Neuron (in vitro differentiated cells): ENCODE measurements around the gene COL18A1.

Source experiments
- H2AFZ ChIP-seq: one replicate; pipeline ENCODE4 v1.6.1; 2013; ENCODE audit warnings: low read depth, mild to moderate bottlenecking, inconsistent platforms, low read length, moderate library complexity
- H3K27me3 ChIP-seq: one replicate; pipeline ENCODE4 v1.6.1; 2013; ENCODE audit warnings: low read length; ENCODE audit not compliant: insufficient read depth
- H3K36me3 ChIP-seq: one replicate; pipeline ENCODE4 v1.6.1; 2013; ENCODE audit warnings: low read length; ENCODE audit not compliant: insufficient read depth
- H3K4me1 ChIP-seq: one replicate; pipeline ENCODE4 v1.6.1; 2013; ENCODE audit warnings: low read length; ENCODE audit not compliant: insufficient read depth
- H3K4me3 ChIP-seq: 2 replicates; pipeline ENCODE4 v1.5.1; 2013; ENCODE audit warnings: mild to moderate bottlenecking, low read length, moderate library complexity
- H3K9me3 ChIP-seq: one replicate; pipeline ENCODE4 v1.6.1; 2013; ENCODE audit warnings: low read length

COL18A1 gene

GRCh38 chr21:45403825-45404729 lies 888 bp upstream of the COL18A1 start:
- Histone ChIP-seq H2AFZ (no peak overlapping the region), H3K36me3 (no peaks in the 10 kb centered on the region), H3K27me3 (peaks cover 57% of the 10 kb centered on the region), H3K4me1 (peaks cover 9% of the 10 kb centered on the region), H3K9me3 (no peaks in the 10 kb centered on the region), H3K4me3 (peak overlapping the region; percentile 12)

- peaks cover 12% of the 10 kb centered on the region for H3K4me1 ChIP-seq
These were observed 380 bp downstream of the COL18A1 start for GRCh38 chr21:45405271-45405818.

GRCh38 chr21:45405819-45406762 lies 1.1 kb downstream of the COL18A1 start:
- no peak overlapping the region for H2AFZ ChIP-seq
- no peaks in the 10 kb centered on the region for H3K36me3 ChIP-seq
- H3K4me1 ChIP-seq = peaks cover 14% of the 10 kb centered on the region
- H3K27me3 ChIP-seq = peaks cover 73% of the 10 kb centered on the region
- peak overlapping the region; percentile 28 for H3K4me3 ChIP-seq
- H3K9me3 ChIP-seq = no peaks in the 10 kb centered on the region

More at GRCh38 chr21:45405271-45405818, 380 bp downstream of the COL18A1 start:
- H3K27me3 ChIP-seq = peaks cover 66% of the 10 kb centered on the region
- peak overlapping the region; percentile 28 for H3K4me3 ChIP-seq
- H3K9me3 ChIP-seq = no peaks in the 10 kb centered on the region
- H2AFZ ChIP-seq = no peak overlapping the region
- no peaks in the 10 kb centered on the region for H3K36me3 ChIP-seq

- H2AFZ ChIP-seq = no peak overlapping the region
- no peaks in the 10 kb centered on the region for H3K9me3 ChIP-seq
- H3K4me3 ChIP-seq = no peak overlapping the region
- peaks cover 14% of the 10 kb centered on the region for H3K4me1 ChIP-seq
- peaks cover 75% of the 10 kb centered on the region for H3K27me3 ChIP-seq
- no peaks in the 10 kb centered on the region for H3K36me3 ChIP-seq
These were observed 2.0 kb downstream of the COL18A1 start for GRCh38 chr21:45406801-45407628.

- Histone ChIP-seq H3K9me3 (no peaks in the 10 kb centered on the region), H3K4me1 (peaks cover 14% of the 10 kb centered on the region), H3K27me3 (peaks cover 72% of the 10 kb centered on the region), H3K4me3 (no peak overlapping the region), H3K36me3 (no peaks in the 10 kb centered on the region), H2AFZ (no peak overlapping the region)
These were observed 2.8 kb downstream of the COL18A1 start for GRCh38 chr21:45407629-45408247.

GRCh38 chr21:45408271-45408791 lies 3.4 kb downstream of the COL18A1 start:
- H2AFZ ChIP-seq = no peak overlapping the region
- no peak overlapping the region for H3K4me3 ChIP-seq
- H3K27me3 ChIP-seq = peaks cover 72% of the 10 kb centered on the region
- H3K4me1 ChIP-seq = peaks cover 19% of the 10 kb centered on the region
- no peaks in the 10 kb centered on the region for H3K36me3 ChIP-seq
- no peaks in the 10 kb centered on the region for H3K9me3 ChIP-seq

GRCh38 chr21:45408801-45409261 lies 3.9 kb downstream of the COL18A1 start:
- Histone ChIP-seq H3K36me3 (no peaks in the 10 kb centered on the region), H3K9me3 (no peaks in the 10 kb centered on the region), H3K4me3 (no peak overlapping the region), H3K27me3 (peaks cover 72% of the 10 kb centered on the region), H3K4me1 (peaks cover 23% of the 10 kb centered on the region), H2AFZ (no peak overlapping the region)

GRCh38 chr21:45409466-45410150 lies 4.6 kb downstream of the COL18A1 start:
- H3K9me3 ChIP-seq = no peaks in the 10 kb centered on the region
- peaks cover 25% of the 10 kb centered on the region for H3K4me1 ChIP-seq
- no peak overlapping the region for H2AFZ ChIP-seq
- peaks cover 71% of the 10 kb centered on the region for H3K27me3 ChIP-seq
- no peaks in the 10 kb centered on the region for H3K36me3 ChIP-seq
- H3K4me3 ChIP-seq = no peak overlapping the region

- Histone ChIP-seq H3K4me3 (no peak overlapping the region), H3K4me1 (peaks cover 25% of the 10 kb centered on the region), H3K36me3 (no peaks in the 10 kb centered on the region), H3K27me3 (peaks cover 75% of the 10 kb centered on the region), H2AFZ (no peak overlapping the region), H3K9me3 (no peaks in the 10 kb centered on the region)
These were observed 5.3 kb downstream of the COL18A1 start for GRCh38 chr21:45410151-45410864.

- H3K36me3 ChIP-seq = no peaks in the 10 kb centered on the region
- no peak overlapping the region for H3K4me3 ChIP-seq
- peaks cover 23% of the 10 kb centered on the region for H3K4me1 ChIP-seq
- H2AFZ ChIP-seq = no peak overlapping the region
- peaks cover 72% of the 10 kb centered on the region for H3K27me3 ChIP-seq
- H3K9me3 ChIP-seq = no peaks in the 10 kb centered on the region
These were observed 6.2 kb downstream of the COL18A1 start for GRCh38 chr21:45410865-45411809.
